Lower leg skin (tissue), 4 donors: ENCODE measurements around the gene YBEY. TPM values are rescaled to one million over a fixed set of nuclear protein-coding genes. Genes with fewer than 3 reads are reported as not detected.

ENCODE experiments used
- DNase-seq, 2 donors: peaks; one replicate each; pipeline ENCODE4 v3.0.0-alpha.2; 2019; ENCODE audit warnings: low spot score in 2 of 2
- H3K4me3 ChIP-seq: fragments of 200-600 bp; sonication (generic); 2 replicates; pipeline ENCODE4 v1.5.1; 2017; ENCODE audit warnings: mild to moderate bottlenecking, low read depth; ENCODE audit not compliant: poor library complexity, severe bottlenecking
- CTCF ChIP-seq, 3 donors: fragments of 450-650 bp; IDR thresholded peaks; one replicate each; pipeline ENCODE4 v1.5.1; 2016; ENCODE audit warnings: antibody characterized with exemption in 3 of 3, mild to moderate bottlenecking in 3 of 3, moderate library complexity in 2 of 3
- POLR2A ChIP-seq, 2 donors: fragments of 450-650 bp; IDR thresholded peaks; one replicate each; pipeline ENCODE4 v1.6.1; 2016 to 2017; ENCODE audit warnings: antibody characterized with exemption in 2 of 2, mild to moderate bottlenecking in 1 of 2, moderate library complexity in 1 of 2
- WGBS, 2 donors: methylation state at CpG; one replicate each; pipeline ENCODE4 v1.1.5; 2018; 5-methylcytosine and 5-hydroxymethylcytosine counted together
- intact Hi-C: fragments of 100-400 bp; cut with DNase I; formaldehyde crosslinking; loops from one replicate; pipeline ENCODE4 v1.15.0; 2023; ENCODE audit warnings: low total_unique reads
- total RNA-seq, 4 donors: library from RNA; depleted of rRNA; stranded (reverse); fragments of >200 nt; gene quantifications; one replicate each; pipeline ENCODE4 v1.1.0, GENCODE V29; 2016

Gene YBEY
- total RNA-seq, 4 donors from 2014 or later: 7.4 to 21.7 (median 17.0) TPM

- intact Hi-C loops: no loop called here
- no peak overlapping the region for H3K4me3 ChIP-seq
- WGBS, 2 donors: 87 to 93% methylated on average over 5 to 8 of the region's 8 CpGs
- no peak for DNase-seq
- no peak for TF ChIP-seq CTCF (IDR thresholded peaks at IDR 0.05)
- TF ChIP-seq POLR2A (IDR thresholded peaks at IDR 0.05): no peak
These were observed 41.5 kb upstream of the YBEY start for GRCh38 chr21:46244602-46245001.

- DNase-seq: no peak
- intact Hi-C loops: no loop called here
- no peak overlapping the region for H3K4me3 ChIP-seq
- 64 to 94% methylated on average over 3 of the region's 3 CpGs for WGBS, 2 donors
- TF ChIP-seq CTCF (IDR thresholded peaks at IDR 0.05) (no peak), POLR2A (IDR thresholded peaks at IDR 0.05) (no peak)
These were observed 40.8 kb upstream of the YBEY start for GRCh38 chr21:46245213-46245915.

- no peak for TF ChIP-seq POLR2A (IDR thresholded peaks at IDR 0.05)
- TF ChIP-seq CTCF (IDR thresholded peaks at IDR 0.05): no peak
- WGBS, 2 donors: 78 to 88% methylated on average over 6 of the region's 6 CpGs
- no peak for DNase-seq
- intact Hi-C loops: no loop called here
- H3K4me3 ChIP-seq: no peak overlapping the region
These were observed 39.8 kb upstream of the YBEY start for GRCh38 chr21:46246345-46246744.

GRCh38 chr21:46247699-46248421 lies 38.3 kb upstream of the YBEY start:
- intact Hi-C loops: no loop called here
- H3K4me3 ChIP-seq: no peak overlapping the region
- no peak for TF ChIP-seq CTCF (IDR thresholded peaks at IDR 0.05)
- TF ChIP-seq POLR2A (IDR thresholded peaks at IDR 0.05): no peak
- DNase-seq: peak in 1 of 2 donors; percentile 61
- WGBS, 2 donors: 93 to 100% methylated on average over 3 of the region's 3 CpGs

GRCh38 chr21:46248422-46248782 lies 37.7 kb upstream of the YBEY start:
- no peak overlapping the region for H3K4me3 ChIP-seq
- TF ChIP-seq POLR2A (IDR thresholded peaks at IDR 0.05) (no peak), CTCF (IDR thresholded peaks at IDR 0.05) (no peak)
- 93 to 97% methylated on average over 1 of the region's 1 CpG for WGBS, 2 donors
- DNase-seq: no peak
- intact Hi-C loops: no loop called here
